ENCODE measurements around the gene RBM38.

RBM38 gene

GRCh38 chr20:57378646-57379262, 12.4 kb upstream of the RBM38 start:
- Histone ChIP-seq H3K4me3 (ENCODE audit: low read depth, low read length) (no peak overlapping the region), H3K27ac (no peak overlapping the region), H3K36me3 (peaks cover 62% of the 10 kb centered on the region), H3K9me3 (ENCODE audit: severe bottlenecking) (no peaks in the 10 kb centered on the region), H3K27me3 (ENCODE audit: insufficient read depth, low read depth, severe bottlenecking) (no peaks in the 10 kb centered on the region)
- DNase-seq: no peak
- no peak for TF ChIP-seq CTCF (IDR thresholded peaks at IDR 0.05; ENCODE audit: low read depth, low read length)

GRCh38 chr20:57379263-57379647, 11.9 kb upstream of the RBM38 start:
- no peak for DNase-seq
- no peaks in the 10 kb centered on the region for H3K27me3 ChIP-seq (ENCODE audit: insufficient read depth, low read depth, severe bottlenecking)
- no peaks in the 10 kb centered on the region for H3K9me3 ChIP-seq (ENCODE audit: severe bottlenecking)
- TF ChIP-seq CTCF (IDR thresholded peaks at IDR 0.05; ENCODE audit: low read depth, low read length): no peak
- H3K27ac ChIP-seq: no peak overlapping the region
- no peak overlapping the region for H3K4me3 ChIP-seq (ENCODE audit: low read depth, low read length)
- H3K36me3 ChIP-seq: peaks cover 57% of the 10 kb centered on the region

GRCh38 chr20:57380081-57380750, 11.0 kb upstream of the RBM38 start:
- no peaks in the 10 kb centered on the region for H3K9me3 ChIP-seq (ENCODE audit: severe bottlenecking)
- no peak overlapping the region for H3K27ac ChIP-seq
- no peak overlapping the region for H3K4me3 ChIP-seq (ENCODE audit: low read depth, low read length)
- DNase-seq: no peak
- TF ChIP-seq CTCF (IDR thresholded peaks at IDR 0.05; ENCODE audit: low read depth, low read length): no peak
- no peaks in the 10 kb centered on the region for H3K27me3 ChIP-seq (ENCODE audit: insufficient read depth, low read depth, severe bottlenecking)
- H3K36me3 ChIP-seq: peaks cover 47% of the 10 kb centered on the region

- no peaks in the 10 kb centered on the region for H3K9me3 ChIP-seq (ENCODE audit: severe bottlenecking)
- H3K27me3 ChIP-seq (ENCODE audit: insufficient read depth, low read depth, severe bottlenecking): no peaks in the 10 kb centered on the region
- no peak overlapping the region for H3K4me3 ChIP-seq (ENCODE audit: low read depth, low read length)
- H3K27ac ChIP-seq: no peak overlapping the region
- peak; percentile 83 for TF ChIP-seq CTCF (IDR thresholded peaks at IDR 0.05; ENCODE audit: low read depth, low read length)
- peak; percentile 78 for DNase-seq
- peaks cover 31% of the 10 kb centered on the region for H3K36me3 ChIP-seq
Measured at GRCh38 chr20:57381596-57382503, 9.3 kb upstream of the RBM38 start.

DNA sequence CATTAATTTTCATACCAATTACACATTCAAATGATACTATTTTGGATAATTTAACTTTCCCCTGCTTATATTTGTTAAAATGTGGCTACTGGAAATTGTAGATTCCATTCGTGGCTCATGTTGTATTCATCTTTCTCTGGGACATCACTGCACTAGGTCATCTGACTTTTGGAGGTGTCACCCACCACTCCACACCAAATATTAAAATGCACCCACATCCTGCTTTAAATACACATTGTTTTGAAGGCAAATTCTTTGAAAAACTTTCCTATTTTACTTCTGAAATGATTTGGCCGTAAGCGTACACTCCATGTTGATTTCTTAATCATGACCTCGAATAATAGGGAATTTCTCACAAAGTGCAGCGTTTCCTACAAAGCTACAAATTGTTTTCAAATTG, 8.7 kb upstream of the RBM38 start:
- Histone ChIP-seq H3K36me3 (peaks cover 24% of the 10 kb centered on the region), H3K27me3 (ENCODE audit: insufficient read depth, low read depth, severe bottlenecking) (no peaks in the 10 kb centered on the region), H3K27ac (no peak overlapping the region), H3K9me3 (ENCODE audit: severe bottlenecking) (no peaks in the 10 kb centered on the region), H3K4me3 (ENCODE audit: low read depth, low read length) (no peak overlapping the region)
- no peak for TF ChIP-seq CTCF (IDR thresholded peaks at IDR 0.05; ENCODE audit: low read depth, low read length)
- DNase-seq: no peak
